GM06990 (cell line): ENCODE results near the gene ASB16.

Source experiments
- DNase-seq: peaks from one replicate; pipeline ENCODE4 v3.0.0-alpha.2; 2011; ENCODE audit not compliant: insufficient read length; ENCODE audit errors: extremely low read depth
- H3K27me3 ChIP-seq: replicated peaks from 2 replicates; pipeline ENCODE4 v1.6.0; 2011; ENCODE audit warnings: low read length; ENCODE audit not compliant: control insufficient read depth, insufficient read depth
- H3K36me3 ChIP-seq: 2 replicates; pipeline ENCODE4 v1.5.1; 2011; ENCODE audit warnings: low read length; ENCODE audit not compliant: control insufficient read depth, insufficient read depth
- H3K4me3 ChIP-seq: replicated peaks from 2 replicates; pipeline ENCODE4 v1.5.1; 2011; ENCODE audit warnings: low read depth, mild to moderate bottlenecking, control low read depth, low read length
- CTCF ChIP-seq: IDR thresholded peaks from 2 replicates; pipeline ENCODE4 v1.5.1; 2011; ENCODE audit warnings: low read length, control low read depth, mild to moderate bottlenecking, inconsistent platforms; ENCODE audit not compliant: insufficient read depth, poor library complexity, severe bottlenecking

ASB16 gene

GRCh38 chr17:44191369-44191768 is 20.9 kb downstream of the ASB16 start:
- H3K36me3 ChIP-seq: peaks cover 37% of the 10 kb centered on the region
- TF ChIP-seq CTCF: no peak
- H3K27me3 ChIP-seq: no peaks in the 10 kb centered on the region
- DNase-seq: no peak
- no peak overlapping the region for H3K4me3 ChIP-seq

GRCh38 chr17:44191941-44192496 is 21.5 kb downstream of the ASB16 start:
- no peak for DNase-seq
- Histone ChIP-seq H3K36me3 (peaks cover 39% of the 10 kb centered on the region), H3K27me3 (no peaks in the 10 kb centered on the region), H3K4me3 (no peak overlapping the region)
- no peak for TF ChIP-seq CTCF

GRCh38 chr17:44192750-44193149 is 22.2 kb downstream of the ASB16 start:
- TF ChIP-seq CTCF: no peak
- Histone ChIP-seq H3K4me3 (no peak overlapping the region), H3K27me3 (no peaks in the 10 kb centered on the region), H3K36me3 (peaks cover 42% of the 10 kb centered on the region)
- no peak for DNase-seq

GRCh38 chr17:44193326-44194084 is 23.0 kb downstream of the ASB16 start:
- Histone ChIP-seq H3K36me3 (peaks cover 44% of the 10 kb centered on the region), H3K4me3 (no peak overlapping the region), H3K27me3 (no peaks in the 10 kb centered on the region)
- no peak for DNase-seq
- TF ChIP-seq CTCF: no peak

GRCh38 chr17:44197107-44197506 is 26.6 kb downstream of the ASB16 start:
- no peak for DNase-seq
- peaks cover 31% of the 10 kb centered on the region for H3K36me3 ChIP-seq
- H3K4me3 ChIP-seq: no peak overlapping the region
- TF ChIP-seq CTCF: no peak
- no peaks in the 10 kb centered on the region for H3K27me3 ChIP-seq
